Measurements from ENCODE around the gene B4GALT5. TPM values are rescaled to one million over a fixed set of nuclear protein-coding genes. Genes with fewer than 3 reads are reported as not detected.
"Not testable (repeated sequence)": the region's sequence is repeated elsewhere in the genome, so short reads cannot be mapped to it uniquely, and the experiment has no call there.

Gene B4GALT5
- total RNA-seq, result 10 to 100 TPM; 62.1 to 74.9 TPM

- Mint-ChIP-seq H3K36me3 (peaks cover 4% of the 10 kb centered on the region), H3K4me3 (peak within 1 kb of the TSS; percentile 95), H3K4me1 (ENCODE audit: low read depth in 2 of 2) (peaks cover 43 to 47% of the 10 kb centered on the region in 2 donors)
Measured at GRCh38 chr20:49713753-49714712, at the start of gene B4GALT5. Gene B4GALT5, minus strand, starts transcription at chr20:49713878. Its CDS starts 188 bp downstream, at chr20:49713690.

GRCh38 chr20:49762940-49763766, 49.5 kb upstream of the B4GALT5 start:
- no peaks in the 10 kb centered on the region for H3K36me3 Mint-ChIP-seq
- DNase-seq (ENCODE audit: low spot score) (no peak), ATAC-seq (no peak)
- peak overlapping the region in 1 of 2 donors; percentile 82 for H3K27ac Mint-ChIP-seq
- no peak overlapping the region for H3K4me3 Mint-ChIP-seq
- H3K9me3 Mint-ChIP-seq, result no peaks in the 10 kb centered on the region
- no peaks in the 10 kb centered on the region for H3K27me3 Mint-ChIP-seq
- H3K4me1 Mint-ChIP-seq (ENCODE audit: low read depth in 2 of 2), result peaks cover 5 to 7% of the 10 kb centered on the region in 2 donors

More at GRCh38 chr20:49713753-49714712, at the start of gene B4GALT5:
- peak; percentile 79 for DNase-seq (ENCODE audit: low spot score)
- H3K27ac Mint-ChIP-seq, result peak within 1 kb of the TSS; percentile 90 to 91
- H3K27me3 Mint-ChIP-seq, result no peaks in the 10 kb centered on the region
- peak; percentile 92 to 95 for ATAC-seq
- no peaks in the 10 kb centered on the region for H3K9me3 Mint-ChIP-seq

DNA sequence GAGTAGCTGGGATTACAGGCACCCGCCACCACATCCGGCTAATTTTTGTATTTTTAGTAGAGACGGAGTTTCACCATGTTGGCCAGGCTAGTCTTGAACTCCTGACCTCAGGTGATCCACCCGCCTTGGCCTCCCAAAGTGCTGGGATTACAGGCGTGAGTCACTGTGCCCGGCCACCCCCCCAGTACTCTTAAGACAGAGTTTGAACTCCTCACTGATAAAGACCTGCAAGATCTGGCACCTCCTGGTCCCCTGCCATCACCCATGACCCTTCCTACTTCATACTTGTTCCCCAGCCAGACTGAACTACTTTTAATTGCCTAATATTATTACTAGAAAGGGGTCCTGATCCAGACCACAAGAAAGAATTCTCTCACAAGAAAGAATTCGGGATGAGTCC, 48.2 kb upstream of the B4GALT5 start:
- H3K36me3 Mint-ChIP-seq; H3K27me3 Mint-ChIP-seq; DNase-seq (ENCODE audit: low spot score); H3K4me1 Mint-ChIP-seq (ENCODE audit: low read depth in 2 of 2); ATAC-seq; H3K9me3 Mint-ChIP-seq; H3K4me3 Mint-ChIP-seq: not testable (repeated sequence)
- H3K27ac Mint-ChIP-seq, result peak overlapping the region in 1 of 2 donors; percentile 11

DNA sequence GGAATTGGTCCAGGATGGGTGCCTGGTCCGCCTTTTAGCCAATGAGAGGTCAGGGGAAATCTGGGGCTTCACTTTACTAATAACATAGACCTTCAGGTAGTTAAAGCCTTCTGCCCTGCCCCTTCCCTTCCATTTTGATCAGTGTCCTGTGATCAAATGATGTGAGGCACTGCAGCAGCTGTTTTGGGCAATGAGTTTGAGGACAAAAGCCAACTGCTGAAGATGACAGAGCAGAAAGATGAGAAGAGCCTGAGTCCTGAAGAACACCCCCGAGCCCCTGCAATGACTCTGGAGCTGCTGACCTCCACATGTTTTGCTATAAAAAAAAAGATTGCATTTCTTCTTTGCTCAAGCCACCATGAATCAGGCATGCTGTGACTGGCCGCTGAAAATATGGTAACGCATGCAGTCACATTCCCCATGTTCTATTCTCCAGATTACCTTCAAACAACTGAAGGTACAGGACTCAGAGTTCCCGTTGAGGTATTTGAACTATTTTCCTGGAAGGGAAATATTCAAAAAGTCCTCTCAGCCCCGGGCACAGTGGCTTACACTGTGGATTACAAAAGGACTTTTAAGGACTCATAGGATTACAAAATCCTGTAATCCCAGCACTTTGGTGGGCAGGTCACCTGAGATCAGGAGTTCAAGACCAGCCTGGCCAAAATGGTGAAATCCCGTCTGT, 45.7 kb upstream of the B4GALT5 start:
- ATAC-seq (no peak), DNase-seq (ENCODE audit: low spot score) (no peak)
- Mint-ChIP-seq H3K27me3 (no peaks in the 10 kb centered on the region), H3K9me3 (no peaks in the 10 kb centered on the region), H3K36me3 (no peaks in the 10 kb centered on the region), H3K4me1 (ENCODE audit: low read depth in 2 of 2) (no peaks in the 10 kb centered on the region), H3K27ac (no peak overlapping the region), H3K4me3 (no peak overlapping the region)

GRCh38 chr20:49758781-49759180, 45.1 kb upstream of the B4GALT5 start:
- Mint-ChIP-seq H3K4me1 (ENCODE audit: low read depth in 2 of 2) (no peaks in the 10 kb centered on the region), H3K27me3 (peaks cover 0 to 2% of the 10 kb centered on the region in 2 donors), H3K27ac (no peak overlapping the region), H3K36me3 (no peaks in the 10 kb centered on the region), H3K4me3 (no peak overlapping the region), H3K9me3 (no peaks in the 10 kb centered on the region)
- DNase-seq (ENCODE audit: low spot score) (no peak), ATAC-seq (no peak)

- ATAC-seq, result no peak
Measured at GRCh38 chr20:49757597-49757996, 43.9 kb upstream of the B4GALT5 start.

GRCh38 chr20:49756241-49756640, 42.6 kb upstream of the B4GALT5 start:
- Mint-ChIP-seq H3K27ac (no peak overlapping the region), H3K4me1 (ENCODE audit: low read depth in 2 of 2) (peaks cover under 1 to 4% of the 10 kb centered on the region in 2 donors), H3K4me3 (no peak overlapping the region), H3K27me3 (peaks cover 0 to 5% of the 10 kb centered on the region in 2 donors), H3K9me3 (no peaks in the 10 kb centered on the region), H3K36me3 (no peaks in the 10 kb centered on the region)
- DNase-seq (ENCODE audit: low spot score) (no peak), ATAC-seq (no peak)

More at GRCh38 chr20:49757597-49757996, 43.9 kb upstream of the B4GALT5 start:
- no peak for DNase-seq (ENCODE audit: low spot score)
- no peaks in the 10 kb centered on the region for H3K4me1 Mint-ChIP-seq (ENCODE audit: low read depth in 2 of 2)
- no peaks in the 10 kb centered on the region for H3K9me3 Mint-ChIP-seq
- peaks cover 0 to 2% of the 10 kb centered on the region in 2 donors for H3K27me3 Mint-ChIP-seq
- no peak overlapping the region for H3K27ac Mint-ChIP-seq
- no peaks in the 10 kb centered on the region for H3K36me3 Mint-ChIP-seq
- no peak overlapping the region for H3K4me3 Mint-ChIP-seq

DNA sequence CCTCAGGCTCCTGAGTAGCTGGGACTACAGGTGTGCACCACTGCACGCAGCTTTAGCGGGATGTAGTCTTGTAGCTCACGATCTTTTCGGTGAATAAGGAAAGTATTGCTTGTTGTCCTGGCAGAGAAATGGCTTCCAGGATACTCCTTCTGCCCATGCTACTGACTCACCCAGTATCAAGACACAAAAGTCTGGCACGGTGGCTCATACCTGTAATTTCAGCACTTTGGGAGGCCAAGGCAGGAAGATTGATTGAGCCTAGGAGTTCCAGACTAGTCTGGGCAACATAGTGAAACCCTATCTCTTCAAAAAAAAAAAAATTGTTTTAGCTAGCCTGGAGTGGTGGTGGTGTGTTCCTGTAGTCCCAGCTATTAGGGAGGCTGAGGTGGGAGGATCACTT, 40.9 kb upstream of the B4GALT5 start:
- ATAC-seq, result no peak
- DNase-seq (ENCODE audit: low spot score), result no peak
- H3K27ac Mint-ChIP-seq, result no peak overlapping the region
- H3K4me3 Mint-ChIP-seq, result no peak overlapping the region
- peaks cover 0 to 8% of the 10 kb centered on the region in 2 donors for H3K27me3 Mint-ChIP-seq
- H3K9me3 Mint-ChIP-seq, result no peaks in the 10 kb centered on the region
- peaks cover 8 to 11% of the 10 kb centered on the region in 2 donors for H3K4me1 Mint-ChIP-seq (ENCODE audit: low read depth in 2 of 2)
- no peaks in the 10 kb centered on the region for H3K36me3 Mint-ChIP-seq

- peaks cover 8 to 11% of the 10 kb centered on the region in 2 donors for H3K4me1 Mint-ChIP-seq (ENCODE audit: low read depth in 2 of 2)
- H3K27me3 Mint-ChIP-seq, result peaks cover 0 to 8% of the 10 kb centered on the region in 2 donors
- no peak overlapping the region for H3K27ac Mint-ChIP-seq
- no peaks in the 10 kb centered on the region for H3K9me3 Mint-ChIP-seq
- no peaks in the 10 kb centered on the region for H3K36me3 Mint-ChIP-seq
- no peak for ATAC-seq
- no peak for DNase-seq (ENCODE audit: low spot score)
- H3K4me3 Mint-ChIP-seq, result no peak overlapping the region
Measured at GRCh38 chr20:49753133-49753532, 39.5 kb upstream of the B4GALT5 start.

GRCh38 chr20:49752201-49752903, 38.7 kb upstream of the B4GALT5 start:
- no peak for ATAC-seq
- Mint-ChIP-seq H3K4me1 (ENCODE audit: low read depth in 2 of 2) (peaks cover 8 to 16% of the 10 kb centered on the region in 2 donors), H3K4me3 (no peak overlapping the region), H3K36me3 (no peaks in the 10 kb centered on the region), H3K9me3 (no peaks in the 10 kb centered on the region), H3K27ac (peak overlapping the region in 1 of 2 donors; percentile 32), H3K27me3 (peaks cover 0 to 8% of the 10 kb centered on the region in 2 donors)
- DNase-seq (ENCODE audit: low spot score), result no peak

- peaks cover 0 to 8% of the 10 kb centered on the region in 2 donors for H3K27me3 Mint-ChIP-seq
- H3K4me1 Mint-ChIP-seq (ENCODE audit: low read depth in 2 of 2), result peaks cover 8 to 16% of the 10 kb centered on the region in 2 donors
Measured at GRCh38 chr20:49751397-49751736, 37.7 kb upstream of the B4GALT5 start.

DNA sequence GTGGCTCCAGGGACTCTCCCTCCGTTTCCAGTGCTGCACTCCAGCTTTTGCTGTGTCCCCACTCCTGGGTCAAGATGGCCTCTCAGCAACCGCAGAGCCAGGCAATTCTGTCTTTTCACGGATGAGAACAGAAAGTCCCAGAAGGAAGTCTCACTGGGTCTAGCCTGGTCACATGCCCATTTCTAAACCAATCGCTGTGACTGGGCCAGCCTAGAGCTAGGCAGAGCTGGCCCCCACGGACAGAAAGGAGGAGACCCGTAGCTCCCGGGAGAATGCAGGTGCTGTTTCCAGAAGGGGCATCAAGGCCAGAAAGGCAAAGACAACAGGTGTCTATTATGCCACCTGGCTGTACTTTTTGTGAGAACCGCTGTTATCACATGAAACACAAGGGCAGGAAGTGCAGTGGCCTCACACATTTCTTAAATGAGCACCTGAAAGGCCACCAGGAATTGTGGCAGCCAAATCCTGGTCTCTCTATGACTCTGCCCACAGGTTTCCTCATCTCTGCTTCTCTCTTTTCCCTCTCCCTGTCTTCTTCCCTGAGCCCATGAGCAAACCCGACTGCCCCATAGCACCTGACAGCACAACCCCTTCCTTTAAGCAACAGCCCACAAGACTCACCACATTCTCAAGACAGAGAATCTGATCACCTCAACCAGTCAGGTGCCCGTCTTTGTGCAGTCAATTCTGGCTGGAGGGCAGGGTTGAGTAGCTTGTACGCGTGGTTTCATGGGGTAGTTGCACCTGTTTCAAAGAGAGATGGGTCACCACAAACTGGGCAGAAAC, 37.1 kb upstream of the B4GALT5 start:
- no peak overlapping the region for H3K4me3 Mint-ChIP-seq
- no peak for DNase-seq (ENCODE audit: low spot score)

More at GRCh38 chr20:49751397-49751736, 37.7 kb upstream of the B4GALT5 start:
- ATAC-seq (no peak), DNase-seq (ENCODE audit: low spot score) (no peak)
- Mint-ChIP-seq H3K27ac (peak overlapping the region in 1 of 2 donors; percentile 62), H3K36me3 (no peaks in the 10 kb centered on the region), H3K4me3 (no peak overlapping the region), H3K9me3 (no peaks in the 10 kb centered on the region)

More for the DNA sequence above, 37.1 kb upstream of the B4GALT5 start:
- Mint-ChIP-seq H3K9me3 (no peaks in the 10 kb centered on the region), H3K27me3 (peaks cover 0 to 8% of the 10 kb centered on the region in 2 donors), H3K27ac (peak overlapping the region in 1 of 2 donors; percentile 62), H3K36me3 (no peaks in the 10 kb centered on the region), H3K4me1 (ENCODE audit: low read depth in 2 of 2) (peaks cover 8 to 16% of the 10 kb centered on the region in 2 donors)
- ATAC-seq, result no peak

Data from natural killer cell treated with Interleukin-12 subunit alpha and Interleukin-12 subunit beta and Interleukin-15 and Interleukin-18, amount 100 ng/mL, for 72 hours (primary cell).